HG02642 (cell line): ENCODE data around the gene MAPKBP1.

Source experiments
- ATAC-seq: cut with Tn5 transposase; IDR thresholded peaks from one replicate; pipeline ENCODE4 v1.9.1; 2021; ENCODE audit warnings: mild to moderate bottlenecking; ENCODE audit not compliant: unreplicated experiment, poor library complexity

The MAPKBP1 gene

GRCh38 chr15:41842229-41842628 lies 67.9 kb downstream of the MAPKBP1 start:
- ATAC-seq, result no peak

- ATAC-seq, result no peak
These were observed 69.3 kb downstream of the MAPKBP1 start for GRCh38 chr15:41843571-41843970.

- no peak for ATAC-seq
These were observed 70.5 kb downstream of the MAPKBP1 start for GRCh38 chr15:41844814-41845213.

GRCh38 chr15:41847206-41847605 lies 72.9 kb downstream of the MAPKBP1 start:
- no peak for ATAC-seq

- no peak for ATAC-seq
These were observed 73.7 kb downstream of the MAPKBP1 start for GRCh38 chr15:41847981-41848380.

- ATAC-seq, result no peak
These were observed 74.3 kb downstream of the MAPKBP1 start for GRCh38 chr15:41848631-41849030.

GRCh38 chr15:41849204-41849603 lies 74.9 kb downstream of the MAPKBP1 start:
- no peak for ATAC-seq

- no peak for ATAC-seq
These were observed 75.6 kb downstream of the MAPKBP1 start for GRCh38 chr15:41849861-41850260.

GRCh38 chr15:41850482-41851166 lies 76.3 kb downstream of the MAPKBP1 start:
- no peak for ATAC-seq

- no peak for ATAC-seq
These were observed 76.9 kb downstream of the MAPKBP1 start for GRCh38 chr15:41851167-41851523.

GRCh38 chr15:41851755-41852370 lies 77.6 kb downstream of the MAPKBP1 start:
- ATAC-seq, result no peak

GRCh38 chr15:41852736-41853590 lies 78.7 kb downstream of the MAPKBP1 start:
- no peak for ATAC-seq

GRCh38 chr15:41853831-41854230 lies 79.5 kb downstream of the MAPKBP1 start:
- no peak for ATAC-seq

- no peak for ATAC-seq
These were observed 80.2 kb downstream of the MAPKBP1 start for GRCh38 chr15:41854443-41854842.

- no peak for ATAC-seq
These were observed 81.1 kb downstream of the MAPKBP1 start for GRCh38 chr15:41855261-41855961.

- no peak for ATAC-seq
These were observed 82.0 kb downstream of the MAPKBP1 start for GRCh38 chr15:41856262-41856661.

- no peak for ATAC-seq
These were observed 82.4 kb downstream of the MAPKBP1 start for GRCh38 chr15:41856716-41857115.

- no peak for ATAC-seq
These were observed 83.0 kb downstream of the MAPKBP1 start for GRCh38 chr15:41857316-41857715.

GRCh38 chr15:41858756-41859155 lies 84.5 kb downstream of the MAPKBP1 start:
- ATAC-seq, result no peak

- ATAC-seq, result no peak
These were observed 86.0 kb downstream of the MAPKBP1 start for GRCh38 chr15:41860049-41860828.
